Testis (tissue), 3 donors: ENCODE measurements around the gene MYO15B. TPM values are rescaled to one million over a fixed set of nuclear protein-coding genes. Genes with fewer than 3 reads are reported as not detected.

Experiments
- DNase-seq: peaks from one replicate; pipeline ENCODE4 v3.0.0-alpha.2; 2019
- H3K27ac ChIP-seq, 2 donors: fragments of 200-600 bp; sonication (generic); one replicate each; pipeline ENCODE4 v1.5.1; 2019
- H3K27me3 ChIP-seq: fragments of 200-600 bp; sonication (generic); one replicate; pipeline ENCODE4 v1.5.1; 2019
- H3K36me3 ChIP-seq: fragments of 200-600 bp; sonication (generic); one replicate; pipeline ENCODE4 v1.5.1; 2017; ENCODE audit warnings: low read depth; ENCODE audit errors: missing control alignments
- H3K4me1 ChIP-seq: fragments of 200-600 bp; sonication (generic); one replicate; pipeline ENCODE4 v1.5.1; 2019
- H3K4me3 ChIP-seq, 2 donors: fragments of 200-600 bp; sonication (generic); one replicate each; pipeline ENCODE4 v1.5.1; 2017 to 2019
- H3K9me3 ChIP-seq: fragments of 200-600 bp; sonication (generic); one replicate; pipeline ENCODE4 v1.5.1; 2017
- CTCF ChIP-seq, 3 experiments: fragments of 450-650 bp in 2 of 3; fragments of 200-600 bp in 1 of 3; sonication (generic) in 1 of 3; IDR thresholded peaks; one replicate each; pipeline ENCODE4 v1.5.1; 2016 to 2019; ENCODE audit warnings: antibody characterized with exemption in 3 of 3, mild to moderate bottlenecking in 2 of 3, moderate library complexity in 1 of 3
- POLR2A ChIP-seq: fragments of 450-650 bp; IDR thresholded peaks from one replicate; pipeline ENCODE4 v1.6.1; 2017; ENCODE audit warnings: antibody characterized with exemption, mild to moderate bottlenecking, moderate library complexity
- WGBS, 2 donors: methylation state at CpG; one replicate each; pipeline ENCODE4 v1.1.5; 2018; 5-methylcytosine and 5-hydroxymethylcytosine counted together
- intact Hi-C: fragments of 100-400 bp; cut with DNase I; formaldehyde crosslinking; loops from one replicate; pipeline ENCODE4 v1.15.1; 2023; ENCODE audit warnings: low total_unique reads
- polyA plus RNA-seq: library from polyadenylated mRNA; stranded (reverse); fragments of 350-450 nt; fragmentation: Illumina TruSeq; extraction: RNeasy Lipid Tissue Mini Kit (QIAGEN cat#74804); gene quantifications from one replicate; pipeline ENCODE4 v1.2.3, GENCODE V29; 2014; ENCODE audit warnings: low read depth, low replicate concordance; ENCODE audit not compliant: insufficient read depth
- total RNA-seq, 2 donors: library from RNA; depleted of rRNA; stranded (reverse); fragments of >200 nt; gene quantifications; one replicate each; pipeline ENCODE4 v1.2.3, GENCODE V29; 2016

The MYO15B gene
- total and polyA plus RNA-seq, 3 donors from 2014 or later: 70.4 to 142 (median 139) TPM

GRCh38 chr17:75601057-75601987, 13.7 kb downstream of the MYO15B start:
- no peaks in the 10 kb centered on the region for H3K27me3 ChIP-seq
- H3K36me3 ChIP-seq: no peaks in the 10 kb centered on the region
- whole genome bisulfite sequencing, 2 donors: 75 to 80% methylated on average over 23 to 28 of the region's 28 CpGs
- H3K4me3 ChIP-seq: no peak overlapping the region
- intact Hi-C loops: no loop called here
- H3K9me3 ChIP-seq: no peaks in the 10 kb centered on the region
- H3K27ac ChIP-seq: no peak overlapping the region
- TF ChIP-seq CTCF (IDR thresholded peaks at IDR 0.05) (peak in 2 of 3 experiments; percentile 51 to 64), POLR2A (no peak)
- peak; percentile 69 for DNase-seq
- H3K4me1 ChIP-seq: no peaks in the 10 kb centered on the region

GRCh38 chr17:75602644-75603043, 15.0 kb downstream of the MYO15B start:
- no peak overlapping the region for H3K4me3 ChIP-seq
- no peaks in the 10 kb centered on the region for H3K36me3 ChIP-seq
- no peak overlapping the region for H3K27ac ChIP-seq
- H3K27me3 ChIP-seq: no peaks in the 10 kb centered on the region
- WGBS, 2 donors: 97 to 99% methylated on average over 6 to 8 of the region's 12 CpGs
- no peaks in the 10 kb centered on the region for H3K4me1 ChIP-seq
- TF ChIP-seq CTCF (IDR thresholded peaks at IDR 0.05) (no peak), POLR2A (no peak)
- intact Hi-C loops: no loop called here
- H3K9me3 ChIP-seq: no peaks in the 10 kb centered on the region
- no peak for DNase-seq

GRCh38 chr17:75603123-75603522, 15.5 kb downstream of the MYO15B start:
- Histone ChIP-seq H3K36me3 (no peaks in the 10 kb centered on the region), H3K27ac (no peak overlapping the region), H3K4me1 (no peaks in the 10 kb centered on the region), H3K9me3 (no peaks in the 10 kb centered on the region), H3K4me3 (no peak overlapping the region), H3K27me3 (no peaks in the 10 kb centered on the region)
- DNase-seq: no peak
- TF ChIP-seq CTCF (IDR thresholded peaks at IDR 0.05): no peak
- no peak for TF ChIP-seq POLR2A
- WGBS, 2 donors: 86 to 93% methylated on average over 9 of the region's 9 CpGs
- intact Hi-C loops: no loop called here

- no peak for TF ChIP-seq POLR2A
- no peak for TF ChIP-seq CTCF (IDR thresholded peaks at IDR 0.05)
- H3K36me3 ChIP-seq: no peaks in the 10 kb centered on the region
- no peaks in the 10 kb centered on the region for H3K9me3 ChIP-seq
- 84 to 88% methylated on average over 6 to 12 of the region's 12 CpGs for WGBS, 2 donors
- intact Hi-C loops: no loop called here
- no peak overlapping the region for H3K27ac ChIP-seq
- no peak overlapping the region for H3K4me3 ChIP-seq
- no peaks in the 10 kb centered on the region for H3K4me1 ChIP-seq
- no peaks in the 10 kb centered on the region for H3K27me3 ChIP-seq
- no peak for DNase-seq
These were observed 16.6 kb downstream of the MYO15B start for GRCh38 chr17:75604034-75604695.
